IMR-90 (cell line): ENCODE measurements around the gene BEX3.

Experiments used
- BHLHE40 ChIP-seq: fragments of 150-350 bp; IDR thresholded peaks from 2 replicates; pipeline ENCODE4 v1.6.1; 2016; ENCODE audit warnings: mild to moderate bottlenecking, low read depth, low read length
- CEBPB ChIP-seq: IDR thresholded peaks from 2 replicates; pipeline ENCODE4 v1.6.1; 2012; ENCODE audit warnings: low read depth, low read length, improper control_type of control experiment
- CHD1 ChIP-seq: IDR thresholded peaks from 2 replicates; pipeline ENCODE4 v1.6.1; 2012; ENCODE audit warnings: low read depth, low read length, improper control_type of control experiment
- CTCF ChIP-seq: conservative IDR thresholded peaks from 2 replicates; pipeline ENCODE4 v1.5.1; 2012; ENCODE audit warnings: mild to moderate bottlenecking, low read depth, low read length, improper control_type of control experiment
- MAFK ChIP-seq: IDR thresholded peaks from 2 replicates; pipeline ENCODE4 v1.6.1; 2012; ENCODE audit warnings: low read depth, low read length, improper control_type of control experiment
- MAZ ChIP-seq: IDR thresholded peaks from 2 replicates; pipeline ENCODE4 v1.6.1; 2012; ENCODE audit warnings: low read depth, mild to moderate bottlenecking, low read length, improper control_type of control experiment, moderate library complexity, borderline replicate concordance
- MXI1 ChIP-seq: IDR thresholded peaks from 2 replicates; pipeline ENCODE4 v1.6.1; 2012; ENCODE audit warnings: low read depth, mild to moderate bottlenecking, low read length, moderate library complexity, borderline replicate concordance
- NFE2L2 ChIP-seq: fragments of 150-350 bp; IDR thresholded peaks from 2 replicates; pipeline ENCODE4 v1.6.1; 2016; ENCODE audit warnings: low read depth, mild to moderate bottlenecking, low read length
- POLR2A ChIP-seq: IDR thresholded peaks from 2 replicates; pipeline ENCODE4 v1.6.1; 2012; ENCODE audit warnings: mild to moderate bottlenecking, low read depth, low read length
- RAD21 ChIP-seq: IDR thresholded peaks from 2 replicates; pipeline ENCODE4 v1.6.1; 2012; ENCODE audit warnings: low read length, improper control_type of control experiment
- RCOR1 ChIP-seq: IDR thresholded peaks from 2 replicates; pipeline ENCODE4 v1.6.1; 2012; ENCODE audit warnings: mild to moderate bottlenecking, low read length, improper control_type of control experiment; ENCODE audit not compliant: insufficient replicate concordance
- RFX5 ChIP-seq: IDR thresholded peaks from 2 replicates; pipeline ENCODE4 v1.8.0; 2012; ENCODE audit warnings: low read depth, mild to moderate bottlenecking, low read length, moderate library complexity
- TF ChIP-seq, protein P1 (sequence below): fragments of 150-350 bp; IDR thresholded peaks from 2 replicates; pipeline ENCODE4 v1.6.1; 2017; ENCODE audit warnings: mild to moderate bottlenecking, antibody characterized with exemption, low read length, low read depth

- no peak for TF ChIP-seq BHLHE40
- no peak for TF ChIP-seq CHD1
- no peak for TF ChIP-seq CTCF
- no peak for TF ChIP-seq POLR2A
- TF ChIP-seq MAZ, result no peak
- no peak for TF ChIP-seq RCOR1
- TF ChIP-seq RFX5, result no peak
- TF ChIP-seq RAD21, result no peak
- no peak for TF ChIP-seq MAFK
- TF ChIP-seq NFE2L2, result no peak
- TF ChIP-seq MXI1, result no peak
- no peak for TF ChIP-seq CEBPB
- TF ChIP-seq, protein P1, sequence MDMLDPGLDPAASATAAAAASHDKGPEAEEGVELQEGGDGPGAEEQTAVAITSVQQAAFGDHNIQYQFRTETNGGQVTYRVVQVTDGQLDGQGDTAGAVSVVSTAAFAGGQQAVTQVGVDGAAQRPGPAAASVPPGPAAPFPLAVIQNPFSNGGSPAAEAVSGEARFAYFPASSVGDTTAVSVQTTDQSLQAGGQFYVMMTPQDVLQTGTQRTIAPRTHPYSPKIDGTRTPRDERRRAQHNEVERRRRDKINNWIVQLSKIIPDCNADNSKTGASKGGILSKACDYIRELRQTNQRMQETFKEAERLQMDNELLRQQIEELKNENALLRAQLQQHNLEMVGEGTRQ, result no peak
Measured at GRCh38 chrX:103361798-103362197, 14.5 kb upstream of the BEX3 start.
